ENCODE results near the gene NAGS.
"Not testable (repeated sequence)": the region's sequence is repeated elsewhere in the genome, so short reads cannot be mapped to it uniquely, and the experiment has no call there.

NAGS gene

GRCh38 chr17:44004077-44004760 is at the start of gene NAGS:
NAGS (plus strand) TSS chr17:44004622; CDS start chr17:44004664, 42 bp downstream.
- DNase-seq = no peak

DNA sequence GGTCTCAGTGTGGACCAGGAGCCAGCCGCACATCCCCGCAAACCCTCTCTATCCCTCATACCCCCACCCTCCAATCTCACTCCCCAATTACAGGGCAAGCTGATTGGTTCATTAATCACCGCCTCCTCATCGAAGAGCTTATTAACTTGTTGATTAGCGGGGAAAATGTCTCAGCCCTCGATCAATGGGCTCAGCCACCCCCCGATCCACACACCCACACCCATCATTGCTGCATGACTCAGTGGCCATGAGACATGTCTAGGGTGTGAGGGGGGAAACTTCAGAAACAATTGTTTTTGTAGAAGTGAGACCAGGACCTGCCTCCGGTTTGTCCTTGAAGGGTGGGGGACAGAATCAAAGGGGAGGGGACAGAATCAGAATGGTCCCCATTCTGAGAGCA is 48.2 kb upstream of the NAGS start:
- no peak for DNase-seq

DNA sequence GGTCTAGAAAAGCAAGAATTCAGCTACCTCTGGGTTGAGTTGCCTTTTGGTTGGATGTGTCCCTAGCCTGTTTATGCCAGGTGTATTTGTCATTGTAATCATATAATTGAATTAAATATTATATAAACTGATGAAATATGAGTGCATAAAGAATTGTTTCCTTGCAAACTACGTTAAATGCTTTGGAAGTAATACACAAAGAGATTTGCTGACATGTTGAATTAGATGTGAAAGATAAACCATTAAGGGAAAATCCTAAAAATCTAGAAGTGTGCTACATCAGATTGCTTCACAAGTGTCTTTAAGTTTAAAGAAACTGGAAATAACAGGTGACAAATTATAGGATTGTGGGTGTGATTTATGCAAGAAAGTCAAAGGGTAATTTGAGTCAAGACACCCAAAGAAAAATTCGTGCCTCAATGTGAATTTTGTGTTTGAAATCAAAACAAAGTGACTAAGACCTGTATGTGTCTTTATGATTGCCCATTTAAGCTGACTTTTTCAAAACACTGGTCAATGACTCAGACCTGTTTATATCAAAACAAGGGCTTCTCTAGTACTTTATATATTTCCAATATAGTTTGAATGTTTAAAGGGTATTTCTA is 45.6 kb upstream of the NAGS start:
- no peak for DNase-seq

- not testable (repeated sequence) for DNase-seq
These were observed 43.1 kb upstream of the NAGS start for GRCh38 chr17:43961292-43961691.

DNA sequence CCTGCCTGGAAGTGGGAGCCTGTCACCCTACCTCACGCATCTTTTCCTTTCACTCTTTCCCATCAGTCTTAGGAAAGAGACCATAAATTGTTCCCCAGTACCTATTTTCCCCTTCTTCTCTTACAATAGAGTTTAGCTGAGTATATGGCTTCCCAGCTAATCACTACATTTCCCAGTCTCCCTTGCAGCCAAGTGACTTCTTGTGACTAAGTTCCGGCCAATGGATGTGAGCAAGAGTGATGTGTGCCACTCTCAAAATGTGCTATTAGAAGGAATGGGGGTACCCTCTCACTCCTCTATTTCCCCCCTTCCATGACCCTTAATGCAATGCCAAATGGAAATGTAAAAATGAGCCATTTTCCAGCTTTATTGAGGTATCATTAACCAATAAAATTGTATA is 42.5 kb upstream of the NAGS start:
- DNase-seq = no peak

DNA sequence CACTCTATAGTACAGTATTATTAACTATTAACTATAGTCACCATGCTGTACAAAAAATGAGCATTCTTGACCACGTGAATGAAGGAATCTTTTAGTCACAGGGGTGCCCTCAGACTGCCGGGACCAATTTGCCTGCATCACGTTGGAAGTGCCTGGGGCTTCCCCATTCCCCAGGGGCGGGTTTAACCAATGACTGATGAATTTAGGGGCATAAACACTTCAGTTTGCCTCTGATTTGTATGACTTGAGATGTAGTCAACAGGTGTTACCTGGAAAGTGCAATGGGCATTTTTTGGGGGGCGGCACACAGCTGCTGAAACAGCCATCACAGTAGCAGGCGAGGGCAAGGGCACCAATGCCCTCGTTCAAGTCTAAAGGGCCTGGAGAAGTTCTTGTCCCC is 41.9 kb upstream of the NAGS start:
- no peak for DNase-seq

- no peak for DNase-seq
These were observed 38.1 kb upstream of the NAGS start for GRCh38 chr17:43966276-43966675.

- no peak for DNase-seq
These were observed 37.1 kb upstream of the NAGS start for GRCh38 chr17:43967251-43967875.

- DNase-seq = no peak
These were observed 34.1 kb upstream of the NAGS start for GRCh38 chr17:43970366-43970765.

- DNase-seq = not testable (repeated sequence)
These were observed 33.0 kb upstream of the NAGS start for GRCh38 chr17:43971436-43971835.

- not testable (repeated sequence) for DNase-seq
These were observed 31.8 kb upstream of the NAGS start for GRCh38 chr17:43972444-43973212.

- DNase-seq = no peak
These were observed 29.8 kb upstream of the NAGS start for GRCh38 chr17:43974382-43975266.

DNA sequence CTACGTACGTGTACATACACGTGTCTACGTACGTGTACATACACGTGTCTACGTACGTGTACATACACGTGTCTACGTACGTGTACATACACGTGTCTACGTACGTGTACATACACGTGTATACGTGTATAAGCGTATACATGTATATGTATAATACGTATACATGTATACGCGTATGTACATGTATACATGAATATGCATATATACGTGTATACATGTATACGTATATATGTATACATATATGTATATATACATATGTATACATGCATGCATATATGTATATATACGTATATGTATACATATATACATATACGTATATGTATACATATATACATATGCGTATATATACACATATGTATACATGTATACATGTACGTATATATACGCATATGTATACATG is 28.5 kb upstream of the NAGS start:
- no peak for DNase-seq

DNA sequence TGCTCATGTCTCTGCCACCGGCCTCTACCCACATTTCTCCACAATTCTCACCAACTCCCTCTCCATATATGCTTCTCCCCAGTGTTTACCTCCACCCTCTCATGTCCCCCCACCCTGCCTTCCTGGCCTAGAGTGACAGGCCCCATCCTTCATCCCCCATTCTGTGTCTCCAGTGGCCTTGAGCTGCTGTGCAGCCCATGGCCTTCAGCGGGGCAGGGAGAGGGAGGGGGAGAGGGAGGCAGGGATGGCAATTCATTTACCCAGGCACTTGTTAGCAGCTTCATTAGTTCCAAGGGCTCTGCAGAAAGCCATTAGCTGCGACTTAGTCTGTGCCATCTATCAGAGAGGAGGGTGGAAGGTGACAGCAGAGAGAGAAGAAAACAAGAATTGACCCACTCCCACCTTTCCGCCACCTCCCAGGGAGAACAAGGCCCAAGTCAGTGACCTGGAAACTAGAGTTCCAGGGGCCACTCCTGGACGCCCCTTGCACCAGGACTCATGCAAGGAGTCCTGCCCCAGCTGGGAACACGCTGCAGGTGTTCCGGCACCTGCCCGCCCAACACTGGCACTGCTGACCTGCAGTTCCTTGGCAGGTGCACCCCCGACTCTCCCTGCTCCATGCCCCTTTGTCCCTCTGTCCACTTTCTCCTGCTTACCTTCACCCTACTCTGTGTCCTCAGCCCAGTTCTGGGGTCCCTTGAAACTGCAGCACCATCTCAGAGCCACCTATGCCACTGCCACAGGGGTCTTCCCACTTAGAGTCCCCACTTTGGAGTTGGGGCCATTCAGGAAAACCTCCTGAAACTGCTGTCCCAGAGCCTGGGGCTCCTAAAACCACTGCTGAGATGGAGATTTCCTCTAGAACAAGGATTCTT is 27.2 kb upstream of the NAGS start:
- no peak for DNase-seq

DNA sequence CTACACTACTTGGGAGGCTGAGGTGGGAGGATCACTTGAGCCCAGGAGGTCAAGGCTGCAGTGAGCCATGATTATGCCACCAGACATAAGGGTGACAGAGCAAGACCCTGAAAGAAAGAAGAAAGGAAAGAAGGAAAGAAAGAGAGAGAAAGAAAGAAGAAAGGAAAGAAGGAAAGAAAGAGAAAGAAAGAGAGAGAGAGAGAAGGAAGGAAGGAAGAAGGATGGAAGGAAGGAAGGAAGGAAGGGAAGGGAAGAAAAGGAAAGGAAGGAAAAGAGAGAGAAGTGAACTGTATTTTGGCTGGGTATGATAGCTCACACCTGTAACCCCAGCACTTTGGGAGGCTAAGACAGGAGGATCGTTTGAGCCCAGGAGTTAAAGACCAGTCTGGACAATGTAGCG is 26.3 kb upstream of the NAGS start:
- no peak for DNase-seq

GRCh38 chr17:43979011-43979410 is 25.4 kb upstream of the NAGS start:
- DNase-seq = no peak

- no peak for DNase-seq
These were observed 24.8 kb upstream of the NAGS start for GRCh38 chr17:43979671-43980070.

- DNase-seq = no peak
These were observed 22.3 kb upstream of the NAGS start for GRCh38 chr17:43982171-43982570.

- no peak for DNase-seq
These were observed 21.3 kb upstream of the NAGS start for GRCh38 chr17:43983196-43983514.

GRCh38 chr17:43983515-43984411 is 20.7 kb upstream of the NAGS start:
- peak; percentile 22 for DNase-seq

DNA sequence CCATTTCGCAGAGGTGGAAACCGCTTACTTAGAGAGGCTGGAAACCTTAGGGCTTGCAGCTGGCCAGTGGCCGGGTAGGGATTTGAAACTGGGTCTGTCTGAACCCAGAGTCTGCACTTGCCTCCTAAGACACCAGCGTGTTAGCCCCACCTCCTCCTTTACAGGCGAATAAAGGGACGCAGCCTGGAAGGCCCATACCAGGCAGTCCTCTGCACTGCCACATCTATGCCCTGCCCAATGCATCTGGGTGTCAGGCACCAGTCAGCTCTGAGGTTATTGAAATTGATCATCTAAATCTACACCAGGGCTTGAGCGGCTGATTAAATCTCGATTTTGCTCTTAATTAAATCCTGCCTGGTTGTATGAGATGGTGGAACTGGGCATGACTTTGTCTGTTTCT is 19.9 kb upstream of the NAGS start:
- DNase-seq = no peak
